Ovary (tissue), 3 donors: ENCODE results near the gene PDK2.

Source experiments
- POLR2A ChIP-seq: fragments of 450-650 bp; IDR thresholded peaks from one replicate; pipeline ENCODE4 v1.6.1; 2017; ENCODE audit warnings: antibody characterized with exemption, mild to moderate bottlenecking, moderate library complexity
- TF ChIP-seq, protein P1 (sequence below), 3 donors: fragments of 450-650 bp in 2 of 3; fragments of 200-600 bp in 1 of 3; IDR thresholded peaks; one replicate each; pipeline versions ENCODE4 v1.5.1 to v1.8.0; 2016 to 2022; ENCODE audit warnings: antibody characterized with exemption in 3 of 3, mild to moderate bottlenecking in 1 of 3
- donor health status: DM: no; HTN: no; CAD: no.

DNA sequence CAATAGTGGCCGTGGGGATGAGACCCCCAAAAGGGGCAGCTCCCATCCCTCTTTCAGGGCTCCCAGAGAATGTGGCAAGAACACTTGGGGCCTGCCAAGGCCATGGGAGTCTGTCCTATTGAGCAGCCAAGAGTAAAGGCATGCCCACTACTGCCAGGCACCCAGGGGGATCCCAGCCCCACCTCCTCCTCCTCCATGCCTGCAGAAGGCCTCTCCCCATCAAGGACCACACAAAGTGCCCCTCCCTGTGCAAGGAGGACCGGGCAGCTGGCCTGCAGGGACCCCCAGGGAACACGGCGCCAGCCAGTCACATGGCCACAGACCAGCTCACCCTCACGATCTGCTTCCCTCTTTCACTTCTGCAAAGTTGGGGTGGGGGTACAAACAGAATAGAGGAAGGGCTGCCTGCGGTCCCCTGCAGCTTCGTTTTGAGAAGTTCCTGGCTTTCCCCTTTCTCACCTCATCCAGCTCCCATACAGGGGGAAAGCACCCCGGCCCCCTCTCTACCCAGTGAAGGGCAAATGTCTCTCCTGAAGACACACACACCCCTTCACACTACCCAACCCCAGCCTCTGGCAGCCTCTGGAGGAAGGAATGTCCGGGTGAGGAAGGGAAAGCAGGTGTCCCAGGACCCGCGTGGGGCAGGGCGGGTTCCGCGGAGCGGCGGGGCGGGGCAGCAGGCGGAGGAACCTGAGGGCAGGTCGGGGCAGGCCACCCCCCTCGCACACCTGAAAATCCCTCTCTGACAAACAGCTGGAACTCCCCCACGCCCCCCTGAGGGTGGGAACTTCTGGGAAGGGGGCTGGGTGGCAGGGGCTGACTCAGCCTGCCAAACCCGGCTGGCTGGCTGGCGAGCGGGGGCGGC is 53.3 kb downstream of the PDK2 start:
- TF ChIP-seq, protein P1, sequence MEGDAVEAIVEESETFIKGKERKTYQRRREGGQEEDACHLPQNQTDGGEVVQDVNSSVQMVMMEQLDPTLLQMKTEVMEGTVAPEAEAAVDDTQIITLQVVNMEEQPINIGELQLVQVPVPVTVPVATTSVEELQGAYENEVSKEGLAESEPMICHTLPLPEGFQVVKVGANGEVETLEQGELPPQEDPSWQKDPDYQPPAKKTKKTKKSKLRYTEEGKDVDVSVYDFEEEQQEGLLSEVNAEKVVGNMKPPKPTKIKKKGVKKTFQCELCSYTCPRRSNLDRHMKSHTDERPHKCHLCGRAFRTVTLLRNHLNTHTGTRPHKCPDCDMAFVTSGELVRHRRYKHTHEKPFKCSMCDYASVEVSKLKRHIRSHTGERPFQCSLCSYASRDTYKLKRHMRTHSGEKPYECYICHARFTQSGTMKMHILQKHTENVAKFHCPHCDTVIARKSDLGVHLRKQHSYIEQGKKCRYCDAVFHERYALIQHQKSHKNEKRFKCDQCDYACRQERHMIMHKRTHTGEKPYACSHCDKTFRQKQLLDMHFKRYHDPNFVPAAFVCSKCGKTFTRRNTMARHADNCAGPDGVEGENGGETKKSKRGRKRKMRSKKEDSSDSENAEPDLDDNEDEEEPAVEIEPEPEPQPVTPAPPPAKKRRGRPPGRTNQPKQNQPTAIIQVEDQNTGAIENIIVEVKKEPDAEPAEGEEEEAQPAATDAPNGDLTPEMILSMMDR (IDR thresholded peaks at IDR 0.05), result peak in 1 of 3 donors; percentile 12
- no peak for TF ChIP-seq POLR2A
